ENCODE results near the gene CIITA.
"Not testable (repeated sequence)": the region's sequence is repeated elsewhere in the genome, so short reads cannot be mapped to it uniquely, and the experiment has no call there.

The CIITA gene

DNA sequence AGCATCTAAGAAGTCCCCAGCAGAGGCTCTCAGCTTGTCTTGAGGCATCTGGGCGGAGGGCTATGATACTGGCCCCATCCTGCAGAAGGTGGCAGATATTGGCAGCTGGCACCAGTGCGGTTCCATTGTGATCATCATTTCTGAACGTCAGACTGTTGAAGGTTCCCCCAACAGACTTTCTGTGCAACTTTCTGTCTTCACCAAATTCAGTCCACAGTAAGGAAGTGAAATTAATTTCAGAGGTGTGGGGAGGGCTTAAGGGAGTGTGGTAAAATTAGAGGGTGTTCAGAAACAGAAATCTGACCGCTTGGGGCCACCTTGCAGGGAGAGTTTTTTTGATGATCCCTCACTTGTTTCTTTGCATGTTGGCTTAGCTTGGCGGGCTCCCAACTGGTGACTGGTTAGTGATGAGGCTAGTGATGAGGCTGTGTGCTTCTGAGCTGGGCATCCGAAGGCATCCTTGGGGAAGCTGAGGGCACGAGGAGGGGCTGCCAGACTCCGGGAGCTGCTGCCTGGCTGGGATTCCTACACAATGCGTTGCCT is at the start of gene CIITA:
CIITA (plus strand) TSS at position 404 of the 543 bp plus-strand sequence; CDS start at position 533, 129 bp downstream.
- FAIRE-seq, result no peak

DNA sequence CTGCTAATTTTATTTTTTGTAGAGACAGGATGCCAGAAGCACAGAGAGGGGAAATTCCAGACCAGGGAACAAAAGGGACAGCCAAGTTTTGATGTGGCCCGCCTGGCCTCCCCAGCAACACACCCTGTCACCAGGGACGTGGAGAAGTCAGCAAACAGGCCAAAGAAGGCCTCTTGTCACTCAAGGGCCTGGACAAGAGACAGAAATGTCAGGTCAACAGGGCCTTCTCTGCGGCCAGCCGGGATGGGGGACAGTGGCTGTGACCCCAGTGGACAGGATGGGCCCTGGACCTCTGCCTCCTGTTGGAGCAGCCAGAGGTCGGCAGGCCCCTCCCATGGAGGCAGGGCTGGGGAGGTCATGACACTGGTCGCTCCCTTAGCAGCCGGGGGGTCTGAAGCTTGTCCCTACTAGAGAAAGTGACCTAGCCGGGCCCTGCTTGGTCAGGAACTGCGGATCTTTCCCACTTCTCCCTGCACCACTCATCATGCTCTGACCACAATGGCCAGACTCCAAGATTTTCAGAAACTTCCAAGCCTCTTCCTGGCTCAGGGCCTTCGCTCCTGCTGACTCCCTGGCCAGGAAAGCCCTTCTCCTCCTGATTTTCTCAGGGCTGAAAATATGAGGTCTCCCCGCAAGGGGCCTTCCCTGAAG is 49.2 kb upstream of the CIITA start:
- no peak for FAIRE-seq

- FAIRE-seq, result no peak
Measured at GRCh38 chr16:10828851-10829366, 48.1 kb upstream of the CIITA start.

GRCh38 chr16:10829390-10830098 is 47.5 kb upstream of the CIITA start:
- not testable (repeated sequence) for FAIRE-seq

- FAIRE-seq, result not testable (repeated sequence)
Measured at GRCh38 chr16:10830240-10830639, 46.8 kb upstream of the CIITA start.

DNA sequence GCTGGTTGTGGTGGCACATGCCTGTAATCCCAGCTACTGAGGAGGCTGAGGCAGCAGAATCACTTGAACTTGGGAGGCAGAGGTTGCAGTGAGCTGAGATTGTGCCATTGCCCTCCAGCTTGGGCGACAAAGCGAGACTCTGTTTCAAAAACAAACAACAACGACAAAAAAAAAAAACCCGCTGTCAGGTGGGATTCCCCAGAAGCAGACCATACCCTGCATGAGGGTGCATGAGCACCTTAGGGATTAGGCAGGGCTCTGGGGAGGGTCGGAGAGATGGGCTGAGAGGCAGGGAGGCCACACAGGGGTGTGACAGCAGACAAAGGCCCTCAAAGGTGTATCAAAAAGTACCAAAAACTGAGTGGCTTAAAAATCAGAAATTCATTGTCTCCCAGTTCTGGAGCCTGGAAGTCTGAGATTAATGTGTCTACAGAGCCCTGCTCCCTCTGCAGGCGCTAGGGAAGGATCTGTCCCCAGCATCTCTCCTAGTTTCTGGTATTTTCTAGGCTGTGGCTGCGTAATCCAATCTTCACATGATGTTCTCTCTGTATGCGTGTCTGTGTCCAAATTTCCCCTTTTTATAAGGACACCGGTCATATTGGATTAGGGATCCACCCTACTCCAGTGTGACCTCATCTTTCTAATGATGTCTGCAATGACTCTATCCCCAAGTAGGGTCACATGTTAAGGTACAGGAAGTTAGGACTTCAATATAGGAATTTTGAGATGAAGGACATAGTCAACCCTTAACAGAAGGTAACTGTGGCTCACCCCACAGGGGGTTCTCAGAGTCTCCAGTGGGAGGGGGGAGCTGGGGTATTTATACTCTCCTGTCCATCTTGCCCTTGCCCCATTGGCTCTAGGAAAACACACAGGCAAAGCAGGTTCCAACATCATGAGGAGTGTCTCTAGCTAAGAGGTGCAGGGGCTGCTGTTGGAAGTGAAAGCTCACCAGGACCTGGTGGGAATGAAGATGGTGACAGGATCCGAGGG is 44.8 kb upstream of the CIITA start:
- FAIRE-seq, result no peak

DNA sequence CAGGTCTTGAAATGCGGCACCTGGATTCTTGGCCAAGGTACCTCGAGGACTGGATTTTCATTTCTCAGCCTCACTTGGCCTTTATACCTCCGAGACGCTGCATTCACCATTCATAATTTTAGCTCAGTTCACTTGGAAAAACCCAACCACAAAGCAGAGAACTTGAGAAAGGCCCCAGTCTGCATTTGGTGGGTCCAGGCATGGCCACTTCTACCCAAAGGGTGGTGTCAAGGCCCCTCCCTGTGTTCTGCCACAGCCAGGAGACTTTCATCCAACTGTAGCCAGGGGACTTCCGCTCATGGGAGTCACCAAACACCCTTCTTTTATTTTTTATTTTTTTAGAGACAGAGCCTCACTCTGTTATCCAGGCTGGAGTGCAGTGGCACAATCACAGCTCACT is 43.7 kb upstream of the CIITA start:
- FAIRE-seq, result no peak

DNA sequence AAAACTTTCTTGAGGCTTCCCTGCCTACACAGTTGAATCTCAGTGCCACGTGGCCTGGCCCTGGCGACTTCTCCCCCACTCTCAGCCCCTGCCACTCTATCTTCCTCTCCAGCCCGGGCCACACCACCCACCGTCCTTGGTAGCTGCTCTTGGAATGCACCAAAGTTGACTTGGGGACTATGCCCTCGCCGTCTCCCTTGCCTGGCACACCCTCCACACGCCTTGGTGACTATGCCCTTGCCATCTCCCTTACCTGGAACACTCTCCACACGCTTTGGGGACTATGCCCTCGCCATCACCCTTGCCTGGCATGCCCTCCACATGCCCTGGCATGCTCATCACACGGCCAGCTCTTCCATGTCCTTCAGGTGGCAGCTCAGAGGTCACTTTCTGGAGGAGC is 42.9 kb upstream of the CIITA start:
- FAIRE-seq, result no peak

DNA sequence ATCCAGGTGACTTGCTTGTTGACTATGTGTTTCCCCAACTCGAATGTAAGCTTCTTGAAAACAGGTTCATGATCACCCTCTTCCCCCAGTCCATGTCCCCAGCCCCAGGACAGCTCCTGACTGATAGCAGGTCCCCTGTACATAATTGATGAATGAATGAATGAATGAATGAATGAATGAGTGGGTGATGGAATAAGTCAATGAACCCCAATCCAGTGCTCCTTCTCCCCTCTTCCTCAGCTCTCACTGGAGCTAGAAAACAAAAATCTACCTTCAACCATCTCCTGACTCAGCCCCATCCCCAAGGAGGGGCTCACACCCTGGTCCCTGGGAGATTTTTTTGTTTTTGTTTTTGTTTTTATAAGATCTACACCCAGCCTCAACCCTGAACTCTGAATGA is 42.2 kb upstream of the CIITA start:
- FAIRE-seq, result no peak

- FAIRE-seq, result no peak
Measured at GRCh38 chr16:10835281-10835931, 41.6 kb upstream of the CIITA start.

GRCh38 chr16:10836174-10836853 is 40.7 kb upstream of the CIITA start:
- FAIRE-seq, result no peak

DNA sequence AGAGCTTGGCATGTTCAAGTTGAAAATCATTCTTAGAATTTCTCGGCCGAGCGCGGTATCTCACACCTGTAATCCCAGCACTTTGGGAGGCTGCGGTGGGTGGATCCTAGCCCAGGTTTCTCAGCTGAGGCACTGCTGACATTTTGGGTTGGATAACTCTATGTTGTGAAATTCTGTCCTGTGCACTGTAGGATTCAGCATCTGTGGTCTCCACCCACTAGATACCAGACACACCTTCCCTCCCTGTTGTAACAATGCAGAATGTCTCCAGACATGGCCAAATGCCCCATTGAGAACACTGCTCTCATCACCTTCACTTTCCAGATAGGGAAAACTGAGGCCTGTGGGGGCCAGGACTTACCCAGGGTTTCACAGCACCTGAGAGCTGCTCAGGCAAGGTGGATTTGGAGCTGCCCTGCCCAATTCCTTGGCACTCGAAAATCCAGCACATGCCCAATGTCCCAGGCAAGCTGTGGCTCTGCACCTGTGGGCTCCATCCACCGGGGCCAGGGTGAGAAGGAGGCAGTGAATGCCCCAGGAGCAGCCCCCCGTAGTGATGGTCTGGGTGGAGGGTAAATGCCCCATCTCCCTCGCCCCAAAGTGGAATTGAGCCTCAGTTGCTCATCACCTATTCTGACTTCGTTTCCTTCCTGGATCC is 38.3 kb upstream of the CIITA start:
- FAIRE-seq, result no peak

GRCh38 chr16:10839279-10839666 is 37.7 kb upstream of the CIITA start:
- no peak for FAIRE-seq

- no peak for FAIRE-seq
Measured at GRCh38 chr16:10840703-10841102, 36.3 kb upstream of the CIITA start.

- FAIRE-seq, result no peak
Measured at GRCh38 chr16:10846213-10846998, 30.6 kb upstream of the CIITA start.

DNA sequence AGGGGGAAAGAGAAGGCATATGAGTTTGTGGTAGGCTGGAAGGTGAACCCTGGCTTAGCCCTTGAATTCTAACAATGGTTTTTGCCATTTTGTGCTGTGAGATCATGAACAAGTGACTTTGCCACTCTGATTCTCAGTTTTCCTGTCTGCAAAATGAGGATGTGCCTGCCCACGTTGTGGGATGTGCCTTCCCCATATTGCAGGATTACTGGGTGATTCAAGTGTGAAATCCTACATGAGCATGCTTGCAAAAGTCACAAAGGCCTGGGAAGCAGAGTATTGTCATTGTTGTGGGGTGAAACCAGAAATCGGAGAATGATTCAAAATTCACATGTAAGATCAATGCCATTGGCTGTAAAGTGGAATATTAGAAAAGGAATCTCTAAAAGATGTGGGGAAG is 29.8 kb upstream of the CIITA start:
- FAIRE-seq, result no peak

GRCh38 chr16:10849736-10850477 is 27.1 kb upstream of the CIITA start:
- FAIRE-seq, result no peak

DNA sequence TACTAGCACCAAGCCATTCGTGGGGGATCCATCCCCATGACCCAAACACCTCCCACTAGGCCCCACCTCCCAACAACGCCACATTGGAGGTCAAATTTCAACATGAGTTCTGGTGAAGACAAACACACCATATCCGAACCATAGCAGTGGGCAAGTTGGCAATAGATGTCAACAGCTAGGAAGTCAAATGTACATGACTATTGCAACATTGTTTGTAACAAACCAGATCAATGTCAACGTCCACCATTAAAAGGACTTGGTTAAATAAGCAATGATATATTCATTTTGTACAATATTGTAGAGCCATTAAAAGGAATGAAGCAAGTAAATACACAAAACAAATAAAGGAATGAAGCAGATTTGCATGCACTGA is 26.5 kb upstream of the CIITA start:
- FAIRE-seq, result no peak

DNA sequence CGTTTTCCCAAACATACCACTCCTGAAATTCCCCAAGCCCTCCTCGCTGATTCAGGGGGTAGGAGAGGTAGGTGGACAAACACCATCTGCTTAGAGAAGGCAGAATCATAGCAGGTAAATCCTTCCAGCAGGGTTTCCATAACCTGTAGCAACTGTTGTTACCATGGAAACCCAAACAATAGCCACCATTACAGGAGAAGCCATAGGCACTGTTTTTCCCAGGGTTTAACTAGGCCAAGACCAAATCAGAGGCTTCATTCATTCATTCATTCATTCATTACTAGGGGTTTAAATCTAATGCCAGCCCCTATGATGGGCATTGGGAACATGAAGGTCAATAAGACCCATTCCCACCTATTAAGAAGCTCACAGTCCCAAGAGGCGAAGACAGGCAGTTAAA is 25.5 kb upstream of the CIITA start:
- no peak for FAIRE-seq

GRCh38 chr16:10852286-10852685 is 24.7 kb upstream of the CIITA start:
- FAIRE-seq, result no peak
